Endothelial cell of umbilical vein (primary cell): Measurements from ENCODE around the gene TAF15. TPM values are rescaled to one million over a fixed set of nuclear protein-coding genes. Genes with fewer than 3 reads are reported as not detected.

Experiments
- BruUV-seq: library from RNA; stranded (reverse); fragments of 400-500 nt; replicated peaks from 2 replicates; lab custom pipeline; 2021; lab: Mats Ljungman, UMichigan
- CTCF ChIA-PET: fragments of 300-600, 350-600 bp; sonication (Branson Sonifier 250); formaldehyde crosslinking; loops from one replicate; lab custom pipeline; 2021; ENCODE audit warnings: antibody characterized with exemption, inconsistent platforms; lab: Charles Lee
- POLR2A ChIA-PET: fragments of 300-600, 350-600 bp; sonication (Branson Sonifier 250); formaldehyde crosslinking; loops from one replicate; lab custom pipeline; 2021; ENCODE audit warnings: antibody characterized with exemption, inconsistent platforms; lab: Charles Lee
- DNase-seq: peaks from one replicate; pipeline ENCODE4 v3.0.0-alpha.2; 2011; ENCODE audit warnings: low read depth, low spot score
- FAIRE-seq: peaks from 2 replicates; lab custom pipeline; 2011; peaks lifted over from hg19 to GRCh38; lab: Jason Lieb, UNC
- H2AFZ ChIP-seq: 2 replicates; pipeline ENCODE4 v1.6.0; 2012; ENCODE audit warnings: low read depth, low read length, control low read depth, inconsistent platforms
- H3K27ac ChIP-seq: 2 replicates; pipeline ENCODE4 v1.5.1; 2011; ENCODE audit warnings: low read depth, mild to moderate bottlenecking, control low read depth, low read length, moderate library complexity; ENCODE audit not compliant: insufficient read depth
- H3K27me3 ChIP-seq, 2 experiments: 2 replicates each; pipeline versions ENCODE4 v1.6.0 to v1.6.1; 2011; ENCODE audit warnings: low read length in 2 of 2, mixed read lengths in 1 of 2; ENCODE audit not compliant: control insufficient read depth in 2 of 2, insufficient read depth in 2 of 2
- H3K36me3 ChIP-seq, 2 experiments: 2 replicates in 1 of 2; 3 replicates in 1 of 2; pipeline ENCODE4 v1.5.1; 2011; ENCODE audit warnings: low read length in 2 of 2, mild to moderate bottlenecking in 1 of 2, moderate library complexity in 1 of 2; ENCODE audit not compliant: control insufficient read depth in 2 of 2, insufficient read depth in 2 of 2; ENCODE audit errors: extremely low read depth in 1 of 2
- H3K4me1 ChIP-seq: 3 replicates; pipeline ENCODE4 v1.5.1; 2011; ENCODE audit warnings: mild to moderate bottlenecking, low read length; ENCODE audit not compliant: control insufficient read depth, insufficient read depth; ENCODE audit errors: extremely low read depth
- H3K4me2 ChIP-seq: 2 replicates; pipeline ENCODE4 v1.6.1; 2011; ENCODE audit warnings: low read length, control low read depth, mixed read lengths; ENCODE audit not compliant: insufficient read depth
- H3K4me3 ChIP-seq, 3 experiments: fragments of 200-600 bp in 1 of 3; sonication (generic), shearing (Covaris generic) in 1 of 3; replicated peaks in 1 of 3; 2 replicates each; pipeline ENCODE4 v1.5.1; 2011 to 2016; ENCODE audit warnings: control low read depth in 3 of 3, low read length in 3 of 3, mild to moderate bottlenecking in 2 of 3, inconsistent platforms in 1 of 3, low read depth in 1 of 3, moderate library complexity in 1 of 3; ENCODE audit not compliant: insufficient read depth in 1 of 3
- H3K79me2 ChIP-seq: 2 replicates; pipeline ENCODE4 v1.6.0; 2012; ENCODE audit warnings: low read length, inconsistent platforms; ENCODE audit not compliant: control insufficient read depth, insufficient read depth
- H3K9ac ChIP-seq: replicated peaks from 2 replicates; pipeline ENCODE3; 2011; ENCODE audit warnings: low read length, control low read depth; ENCODE audit not compliant: insufficient read depth; ENCODE audit errors: extremely low read depth
- H3K9me1 ChIP-seq: replicated peaks from 3 replicates; pipeline ENCODE4 v1.6.0; 2011; ENCODE audit warnings: mild to moderate bottlenecking, low read length; ENCODE audit not compliant: control insufficient read depth, insufficient read depth; ENCODE audit errors: extremely low read depth
- H3K9me3 ChIP-seq: replicated peaks from 2 replicates; pipeline ENCODE4 v1.5.1; 2012; ENCODE audit warnings: low read length, inconsistent platforms; ENCODE audit not compliant: control insufficient read depth, insufficient read depth
- H4K20me1 ChIP-seq: replicated peaks from 2 replicates; pipeline ENCODE3; 2011; ENCODE audit warnings: mild to moderate bottlenecking, low read length; ENCODE audit not compliant: control insufficient read depth, insufficient read depth; ENCODE audit errors: extremely low read depth
- CTCF ChIP-seq, 2 donors: IDR thresholded peaks; 1 replicate in 1 of 2; 2 replicates in 1 of 2; pipeline ENCODE4 v1.5.1; 2011; ENCODE audit warnings: low read length in 2 of 2, mild to moderate bottlenecking in 2 of 2, moderate library complexity in 2 of 2, control low read depth in 1 of 2, inconsistent platforms in 1 of 2, low read depth in 1 of 2; ENCODE audit not compliant: insufficient read depth in 1 of 2; ENCODE audit errors: extremely low read depth in 1 of 2
- EZH2 ChIP-seq: IDR thresholded peaks from 2 replicates; pipeline ENCODE4 v1.6.1; 2012; ENCODE audit warnings: borderline replicate concordance, low read depth, mild to moderate bottlenecking, moderate library complexity, low read length, inconsistent platforms; ENCODE audit not compliant: severe bottlenecking
- FOS ChIP-seq: IDR thresholded peaks from 2 replicates; pipeline ENCODE4 v1.6.1; 2011; ENCODE audit warnings: mild to moderate bottlenecking, low read length, moderate library complexity, borderline replicate concordance; ENCODE audit not compliant: insufficient read depth
- GATA2 ChIP-seq: IDR thresholded peaks from 2 replicates; pipeline ENCODE4 v1.7.0; 2011; ENCODE audit warnings: low read depth, mild to moderate bottlenecking, moderate library complexity, mixed read lengths, low read length; ENCODE audit not compliant: insufficient read length, insufficient read depth
- JUN ChIP-seq: IDR thresholded peaks from 2 replicates; pipeline ENCODE4 v1.6.1; 2011; ENCODE audit warnings: borderline replicate concordance, low read depth; ENCODE audit not compliant: insufficient read length, insufficient read depth
- MAX ChIP-seq: IDR thresholded peaks from 2 replicates; pipeline ENCODE4 v1.6.1; 2011; ENCODE audit not compliant: insufficient read depth, insufficient read length
- MYC ChIP-seq: IDR thresholded peaks from one replicate; pipeline ENCODE4 v1.6.1; 2011; ENCODE audit warnings: mild to moderate bottlenecking, low read depth, low read length
- POLR2A ChIP-seq: IDR thresholded peaks from 2 replicates; pipeline ENCODE4 v1.6.1; 2012; ENCODE audit warnings: low read depth, mild to moderate bottlenecking, control low read depth, low read length
- POLR2AphosphoS5 ChIP-seq: IDR thresholded peaks from 2 replicates; pipeline ENCODE4 v1.6.1; 2012; ENCODE audit warnings: low read depth, mild to moderate bottlenecking, control low read depth, low read length, moderate library complexity; ENCODE audit not compliant: insufficient read depth
- dilution Hi-C: fragments of 300-500 bp; cut with MboI; formaldehyde crosslinking; loops from one replicate; pipeline ENCODE4 v1.15.0; 2019; ENCODE audit warnings: low sequenced_read_pairs; ENCODE audit not compliant: extremely low pct_ligation_motif_present
- intact Hi-C: fragments of 100-400 bp; cut with micrococcal nuclease; formaldehyde crosslinking; loops from one replicate; pipeline ENCODE4 v1.10.0; 2022
- polyA plus RNA-seq, 4 experiments: library from polyadenylated mRNA; depleted of rRNA in 3 of 4; stranded (reverse) in 3 of 4; unstranded in 1 of 4; fragments of >200 nt; gene quantifications; 2 replicates each; pipeline versions ENCODE4 v1.2.1 to v1.2.3, GENCODE V29; 2011 to 2012; ENCODE audit warnings: missing spikeins in 1 of 4
- total RNA-seq: library from RNA; stranded (reverse); gene quantifications from 2 replicates; pipeline ENCODE4 v1.2.3, GENCODE V29; 2021

The TAF15 gene
- total and polyA plus RNA-seq, 2 donors (not counting 3 experiments of a cell fraction or from before 2014, with no cell fraction given), result 59.4 to 247 TPM

GRCh38 chr17:35765756-35766488 lies 43.4 kb upstream of the TAF15 start:
- CTCF ChIA-PET, result interaction anchor here (1.6 to 8.5 kb wide), 8 partner anchors 11 to 54 kb away, joined by 12 to 453 read pairs (median 32); partner anchors contain the start of genes GAS2L2, MMP28 and TAF15
- no peak overlapping the region for H3K9ac ChIP-seq
- intact Hi-C loops (no loop called here), dilution Hi-C loops (no loop called here)
- DNase-seq (no peak), FAIRE-seq (no peak)
- POLR2A ChIA-PET, result no interaction called here
- H3K4me2 ChIP-seq, result no peak overlapping the region
- H3K9me3 ChIP-seq, result no peaks in the 10 kb centered on the region
- H4K20me1 ChIP-seq, result no peaks in the 10 kb centered on the region
- H3K27ac ChIP-seq, result no peak overlapping the region
- no peak for TF ChIP-seq POLR2AphosphoS5
- no peak for TF ChIP-seq MYC
- no peak for TF ChIP-seq GATA2
- no peak for TF ChIP-seq EZH2
- TF ChIP-seq FOS, result no peak
- no peak for TF ChIP-seq JUN
- TF ChIP-seq POLR2A, result no peak
- no peak for TF ChIP-seq MAX
- TF ChIP-seq CTCF (IDR thresholded peaks at IDR 0.05; ENCODE audit: extremely low read depth in 1 of 2, insufficient read depth in 1 of 2, low read depth in 1 of 2, low read length in 2 of 2), result no peak
- H3K36me3 ChIP-seq, result no peaks in the 10 kb centered on the region
- no peak overlapping the region for H2AFZ ChIP-seq
- peaks cover 7% of the 10 kb centered on the region for H3K4me1 ChIP-seq
- no peaks in the 10 kb centered on the region for H3K79me2 ChIP-seq
- H3K9me1 ChIP-seq, result no peaks in the 10 kb centered on the region
- peaks cover 2 to 3% of the 10 kb centered on the region in 2 experiments for H3K27me3 ChIP-seq
- no TSS peak for BruUV-seq
- H3K4me3 ChIP-seq, result no peak overlapping the region
